CD14-positive monocyte (primary cell): ENCODE results near the gene YBX2. TPM values are rescaled to one million over a fixed set of nuclear protein-coding genes. Genes with fewer than 3 reads are reported as not detected.

Experiments used
- DNase-seq, 3 donors: peaks; one replicate each; pipeline ENCODE4 v3.0.0-alpha.2; 2011 to 2022
- H2AFZ ChIP-seq: 2 replicates; pipeline ENCODE4 v1.6.0; 2012; ENCODE audit warnings: mild to moderate bottlenecking, low read depth, low read length, inconsistent platforms; ENCODE audit not compliant: insufficient read depth, poor library complexity, severe bottlenecking
- H3K27ac ChIP-seq, 2 donors: 1 replicate in 1 of 2; 2 replicates in 1 of 2; pipeline ENCODE4 v1.5.1; 2012 to 2013; ENCODE audit warnings: low read length in 2 of 2, control low read depth in 1 of 2, inconsistent platforms in 1 of 2, low read depth in 1 of 2, mild to moderate bottlenecking in 1 of 2
- H3K27me3 ChIP-seq, 2 donors: one replicate each; pipeline versions ENCODE4 v1.6.0 to v1.6.1; 2011 to 2013; ENCODE audit warnings: low read length in 2 of 2; ENCODE audit not compliant: control insufficient read depth in 2 of 2, insufficient read depth in 2 of 2
- H3K36me3 ChIP-seq, 2 donors: replicated peaks in 1 of 2; 1 replicate in 1 of 2; 2 replicates in 1 of 2; pipeline versions ENCODE4 v1.5.1 to v1.6.1; 2012 to 2013; ENCODE audit warnings: low read length in 2 of 2, control low read depth in 1 of 2, inconsistent platforms in 1 of 2, mild to moderate bottlenecking in 1 of 2; ENCODE audit not compliant: insufficient read depth in 2 of 2, control insufficient read depth in 1 of 2
- H3K4me1 ChIP-seq, 2 donors: 1 replicate in 1 of 2; 2 replicates in 1 of 2; pipeline versions ENCODE4 v1.5.1 to v1.6.1; 2012 to 2013; ENCODE audit warnings: low read length in 2 of 2, control low read depth in 1 of 2, inconsistent platforms in 1 of 2, mild to moderate bottlenecking in 1 of 2, moderate library complexity in 1 of 2; ENCODE audit not compliant: insufficient read depth in 2 of 2, control insufficient read depth in 1 of 2
- H3K4me2 ChIP-seq: replicated peaks from 2 replicates; pipeline ENCODE3; 2012; ENCODE audit warnings: low read length, moderate library complexity, mild to moderate bottlenecking; ENCODE audit not compliant: poor library complexity, severe bottlenecking; ENCODE audit errors: extremely low read depth
- H3K4me3 ChIP-seq, 3 experiments: fragments of 200-600 bp in 1 of 3; sonication (generic) in 1 of 3; replicated peaks in 1 of 3; 1 replicate in 2 of 3; 2 replicates in 1 of 3; pipeline ENCODE4 v1.5.1; 2011 to 2013; ENCODE audit warnings: low read length in 3 of 3, mild to moderate bottlenecking in 3 of 3, control low read depth in 2 of 3, low read depth in 2 of 3, inconsistent platforms in 1 of 3, moderate library complexity in 1 of 3
- H3K79me2 ChIP-seq: 2 replicates; pipeline ENCODE4 v1.6.0; 2012; ENCODE audit warnings: mild to moderate bottlenecking, control low read depth, inconsistent platforms, low read length, moderate library complexity; ENCODE audit not compliant: insufficient read depth
- H3K9ac ChIP-seq: 2 replicates; pipeline ENCODE4 v1.6.0; 2017; ENCODE audit warnings: low read length, mild to moderate bottlenecking; ENCODE audit not compliant: insufficient read depth, poor library complexity, severe bottlenecking
- H3K9me3 ChIP-seq, 2 donors: replicated peaks in 1 of 2; 1 replicate in 1 of 2; 2 replicates in 1 of 2; pipeline versions ENCODE4 v1.5.1 to v1.6.1; 2012 to 2013; ENCODE audit warnings: low read length in 2 of 2, control low read depth in 1 of 2; ENCODE audit not compliant: control insufficient read depth in 1 of 2, insufficient read depth in 1 of 2
- H4K20me1 ChIP-seq: 2 replicates; pipeline ENCODE4 v1.6.0; 2012; ENCODE audit warnings: mild to moderate bottlenecking, low read length, control low read depth, moderate library complexity; ENCODE audit not compliant: insufficient read depth
- H3K27ac Mint-ChIP-seq, 7 donors: one replicate each; pipeline ENCODE4 v1.8.0; 2020; ENCODE audit warnings: mild to moderate bottlenecking in 7 of 7, mixed read lengths in 7 of 7, moderate library complexity in 6 of 7, inconsistent platforms in 2 of 7
- H3K27me3 Mint-ChIP-seq, 3 donors: one replicate each; pipeline ENCODE4 v1.8.0; 2021 to 2022; ENCODE audit warnings: low read depth in 3 of 3, mild to moderate bottlenecking in 3 of 3, mixed read lengths in 3 of 3, moderate library complexity in 3 of 3, inconsistent platforms in 1 of 3
- H3K36me3 Mint-ChIP-seq, 2 donors: one replicate each; pipeline ENCODE4 v1.8.0; 2020; ENCODE audit warnings: mixed read lengths in 2 of 2, inconsistent platforms in 1 of 2, mild to moderate bottlenecking in 1 of 2
- H3K4me1 Mint-ChIP-seq: one replicate; pipeline ENCODE4 v1.8.0; 2020; ENCODE audit warnings: mild to moderate bottlenecking, mixed read lengths
- H3K4me3 Mint-ChIP-seq, 2 donors: one replicate each; pipeline ENCODE4 v1.8.0; 2020; ENCODE audit warnings: mild to moderate bottlenecking in 2 of 2, mixed read lengths in 2 of 2, moderate library complexity in 1 of 2
- H3K9me3 Mint-ChIP-seq, 7 donors: one replicate each; pipeline ENCODE4 v1.8.0; 2020 to 2022; ENCODE audit warnings: mixed read lengths in 7 of 7, mild to moderate bottlenecking in 6 of 7, moderate library complexity in 6 of 7, inconsistent platforms in 2 of 7
- WGBS: methylation state at CpG from one replicate; pipeline ENCODE4 v1.1.5; 2013; ENCODE audit warnings: missing lambda C conversion rate; ENCODE audit not compliant: insufficient coverage; 5-methylcytosine and 5-hydroxymethylcytosine counted together
- intact Hi-C, 2 donors: fragments of 100-400 bp; cut with micrococcal nuclease; formaldehyde crosslinking; loops; one replicate each; pipeline versions ENCODE4 v1.15.0 to v1.15.1; 2023
- polyA plus RNA-seq, 3 donors: library from polyadenylated mRNA; depleted of rRNA in 1 of 3; unstranded in 2 of 3; stranded (reverse) in 1 of 3; fragments of 300-500 nt in 2 of 3; fragments of >200 nt in 1 of 3; fragmentation: Illumina TruSeq in 2 of 3; gene quantifications; 1 replicate in 2 of 3; 2 replicates in 1 of 3; pipeline ENCODE4 v1.2.3, GENCODE V29; 2012 to 2021
- TF ChIP-seq, protein P1 (sequence below): fragments of 200-600 bp; IDR thresholded peaks from one replicate; pipeline ENCODE4 v1.8.0; 2022; ENCODE audit warnings: antibody characterized with exemption, mild to moderate bottlenecking

The YBX2 gene
- polyA plus RNA-seq, 3 donors: not detected

GRCh38 chr17:7328840-7329373 is 34.5 kb upstream of the YBX2 start, which contains the start of gene NEURL4:
TSS of gene NEURL4 (minus strand) at chr17:7329335. CDS start at chr17:7329312, 23 bp downstream.
- Histone ChIP-seq H3K4me3 (peak within 1 kb of the TSS; percentile 80 to 91 (median 81)), H3K27me3 (no peaks in the 10 kb centered on the region), H3K4me1 (peaks cover 34 to 39% of the 10 kb centered on the region in 2 donors), H3K79me2 (peaks cover 18% of the 10 kb centered on the region), H3K27ac (peak within 1 kb of the TSS; percentile 92), H3K4me2 (peak within 1 kb of the TSS; percentile 99), H3K36me3 (peaks cover 20 to 29% of the 10 kb centered on the region in 2 donors), H4K20me1 (peaks cover 6% of the 10 kb centered on the region), H3K9me3 (no peaks in the 10 kb centered on the region), H3K9ac (peak within 1 kb of the TSS; percentile 66), H2AFZ (peak within 1 kb of the TSS; percentile 91)
- peaks cover 36% of the 10 kb centered on the region for H3K4me1 Mint-ChIP-seq
- WGBS: 0% methylated on average over 44 of the region's 50 CpGs
- TF ChIP-seq, protein P1, sequence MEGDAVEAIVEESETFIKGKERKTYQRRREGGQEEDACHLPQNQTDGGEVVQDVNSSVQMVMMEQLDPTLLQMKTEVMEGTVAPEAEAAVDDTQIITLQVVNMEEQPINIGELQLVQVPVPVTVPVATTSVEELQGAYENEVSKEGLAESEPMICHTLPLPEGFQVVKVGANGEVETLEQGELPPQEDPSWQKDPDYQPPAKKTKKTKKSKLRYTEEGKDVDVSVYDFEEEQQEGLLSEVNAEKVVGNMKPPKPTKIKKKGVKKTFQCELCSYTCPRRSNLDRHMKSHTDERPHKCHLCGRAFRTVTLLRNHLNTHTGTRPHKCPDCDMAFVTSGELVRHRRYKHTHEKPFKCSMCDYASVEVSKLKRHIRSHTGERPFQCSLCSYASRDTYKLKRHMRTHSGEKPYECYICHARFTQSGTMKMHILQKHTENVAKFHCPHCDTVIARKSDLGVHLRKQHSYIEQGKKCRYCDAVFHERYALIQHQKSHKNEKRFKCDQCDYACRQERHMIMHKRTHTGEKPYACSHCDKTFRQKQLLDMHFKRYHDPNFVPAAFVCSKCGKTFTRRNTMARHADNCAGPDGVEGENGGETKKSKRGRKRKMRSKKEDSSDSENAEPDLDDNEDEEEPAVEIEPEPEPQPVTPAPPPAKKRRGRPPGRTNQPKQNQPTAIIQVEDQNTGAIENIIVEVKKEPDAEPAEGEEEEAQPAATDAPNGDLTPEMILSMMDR: no peak
- H3K4me3 Mint-ChIP-seq: peak within 1 kb of the TSS; percentile 91 to 98
- H3K36me3 Mint-ChIP-seq: peaks cover 16 to 32% of the 10 kb centered on the region in 2 donors
- intact Hi-C loops: loop anchor here in 1 of 2 donors (2.0 to 10.0 kb wide), 3 partner anchors 20 to 246 kb away; partner anchors contain the start of gene CD68
- H3K27me3 Mint-ChIP-seq: peaks cover 0 to 6% (median 0%) of the 10 kb centered on the region in 3 donors
- no peaks in the 10 kb centered on the region for H3K9me3 Mint-ChIP-seq
- no peak for DNase-seq
- H3K27ac Mint-ChIP-seq: peak within 1 kb of the TSS; percentile 96 to 100 (median 98)

DNA sequence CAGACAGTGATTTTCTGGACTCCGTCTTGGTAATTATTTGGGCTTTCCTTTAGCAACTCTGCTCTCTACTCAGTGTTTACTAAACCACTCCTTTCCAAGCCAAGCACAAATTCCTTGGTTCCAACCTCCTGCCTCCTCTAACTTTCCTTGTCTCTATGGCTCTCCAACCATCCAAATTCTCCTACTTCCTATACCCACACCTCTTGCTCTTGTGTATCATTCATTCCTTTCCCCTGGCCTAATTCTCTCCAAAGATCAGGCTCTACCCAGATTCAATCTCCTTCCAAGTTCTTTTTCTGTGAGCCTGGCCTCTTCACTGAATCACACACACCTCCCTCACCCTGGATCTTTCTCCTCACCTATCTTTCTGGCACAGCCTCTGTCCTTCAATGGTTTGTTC is 33.6 kb upstream of the YBX2 start:
- no peak overlapping the region for H3K27ac ChIP-seq
- TF ChIP-seq, protein P1: no peak
- peaks cover 34% of the 10 kb centered on the region for H3K4me1 Mint-ChIP-seq
- intact Hi-C loops: loop anchor here in 1 of 2 donors (2.0 to 10.0 kb wide), 3 partner anchors 19 to 247 kb away; partner anchors contain the start of gene CD68
- H4K20me1 ChIP-seq: peaks cover 7% of the 10 kb centered on the region
- H3K4me2 ChIP-seq: peak overlapping the region; percentile 99
- no peaks in the 10 kb centered on the region for H3K9me3 ChIP-seq
- peaks cover 18% of the 10 kb centered on the region for H3K79me2 ChIP-seq
- H2AFZ ChIP-seq: no peak overlapping the region
- H3K36me3 Mint-ChIP-seq: peaks cover 25 to 41% of the 10 kb centered on the region in 2 donors
- peaks cover 29 to 38% of the 10 kb centered on the region in 2 donors for H3K36me3 ChIP-seq
- H3K4me3 ChIP-seq: peak overlapping the region in 1 of 3 experiments; percentile 80
- H3K27me3 Mint-ChIP-seq: peaks cover 0 to 6% (median 0%) of the 10 kb centered on the region in 3 donors
- H3K27me3 ChIP-seq: no peaks in the 10 kb centered on the region
- H3K9me3 Mint-ChIP-seq: no peaks in the 10 kb centered on the region
- 100% methylated on average over 1 of the region's 1 CpG for WGBS
- peak overlapping the region in 4 of 7 donors; percentile 0 to 99 (median 81) for H3K27ac Mint-ChIP-seq
- no peak for DNase-seq
- H3K4me3 Mint-ChIP-seq: peak overlapping the region; percentile 20 to 32
- H3K9ac ChIP-seq: no peak overlapping the region
- H3K4me1 ChIP-seq: peaks cover 34 to 39% of the 10 kb centered on the region in 2 donors
